SK-MEL-5 (cell line): ENCODE data around the gene SLC27A2. TPM values are rescaled to one million over a fixed set of nuclear protein-coding genes. Genes with fewer than 3 reads are reported as not detected.

Experiments
- DNase-seq: peaks from one replicate; pipeline ENCODE4 v3.0.0-alpha.2; 2016; ENCODE audit warnings: low read depth, low spot score
- in situ Hi-C: cut with HindIII; loops from 2 replicates; pipeline ENCODE4 v1.10.0; 2016; ENCODE audit warnings: low sequenced_read_pairs, high pct_unique_total_duplicates, low pct_unique_long_range_greater_than_20kb
- small RNA-seq, 2 experiments: library from RNA; depleted of rRNA; stranded (forward); fragments of <200 nt; gene quantifications; one replicate each; pipeline ENCODE3, GENCODE V24; 2014
- total RNA-seq: library from RNA; depleted of rRNA; stranded (reverse); fragments of >200 nt; shearing (Covaris generic); gene quantifications from 2 replicates; pipeline ENCODE4 v1.2.3, GENCODE V29; 2014; rRNA removed

The SLC27A2 gene
- total RNA-seq, 1 experiment from 2014 or later: 0.34 TPM

- in situ Hi-C loops: no loop called here
- DNase-seq: no peak
These were observed 98.3 kb downstream of the SLC27A2 start for GRCh38 chr15:50280271-50280670.

GRCh38 chr15:50281427-50281826, 99.4 kb downstream of the SLC27A2 start:
- in situ Hi-C loops: no loop called here
- DNase-seq: no peak

Small RNAs within 50 kb of the gene (small RNA-seq; reads per million reads assigned to genes)
- gene RF00019: 0 reads per million in 2 experiments

Other genes with a start within 250 kb of the SLC27A2 start
- 1.2 and 2.0 TPM in 2 replicates for gene ATP8B4, start 63.0 kb upstream of the SLC27A2 start, total RNA-seq
- gene HDC, start 83.5 kb downstream of the SLC27A2 start, total RNA-seq: not detected in 2 replicates
- 38.3 and 44.0 TPM in 2 replicates for gene GABPB1, start 173.0 kb downstream of the SLC27A2 start, total RNA-seq
- gene USP8, start 242.2 kb downstream of the SLC27A2 start, total RNA-seq: 69.6 and 73.0 TPM in 2 replicates